NCI-H69 (cell line): ENCODE data around the gene FBLN2.

Source experiments
- DNase-seq: peaks from one replicate; lab custom pipeline; 2025; lab: John Stamatoyannopoulos, UW

Gene FBLN2

DNA sequence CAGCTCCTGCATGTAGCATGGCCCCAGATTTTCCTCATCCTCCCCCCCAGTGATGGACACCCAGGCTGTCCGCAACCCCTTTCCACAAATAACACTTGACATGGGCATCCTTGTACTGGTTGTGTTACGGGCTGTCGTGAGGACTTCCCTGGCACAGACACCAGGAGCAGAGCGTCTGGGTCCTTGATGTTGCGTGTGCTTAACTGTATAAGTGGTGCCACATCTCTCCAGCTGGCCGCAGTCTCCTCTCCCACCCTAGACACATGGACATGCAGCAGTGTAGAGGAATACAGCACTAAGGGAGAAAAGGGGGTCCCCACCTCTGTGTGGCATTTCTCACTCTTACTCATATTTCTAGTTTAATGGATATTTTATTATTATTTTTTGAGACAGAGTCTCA lies 56.6 kb downstream of the FBLN2 start:
- no peak for DNase-seq

GRCh38 chr3:13607821-13608597 lies 59.1 kb downstream of the FBLN2 start:
- DNase-seq, result no peak

DNA sequence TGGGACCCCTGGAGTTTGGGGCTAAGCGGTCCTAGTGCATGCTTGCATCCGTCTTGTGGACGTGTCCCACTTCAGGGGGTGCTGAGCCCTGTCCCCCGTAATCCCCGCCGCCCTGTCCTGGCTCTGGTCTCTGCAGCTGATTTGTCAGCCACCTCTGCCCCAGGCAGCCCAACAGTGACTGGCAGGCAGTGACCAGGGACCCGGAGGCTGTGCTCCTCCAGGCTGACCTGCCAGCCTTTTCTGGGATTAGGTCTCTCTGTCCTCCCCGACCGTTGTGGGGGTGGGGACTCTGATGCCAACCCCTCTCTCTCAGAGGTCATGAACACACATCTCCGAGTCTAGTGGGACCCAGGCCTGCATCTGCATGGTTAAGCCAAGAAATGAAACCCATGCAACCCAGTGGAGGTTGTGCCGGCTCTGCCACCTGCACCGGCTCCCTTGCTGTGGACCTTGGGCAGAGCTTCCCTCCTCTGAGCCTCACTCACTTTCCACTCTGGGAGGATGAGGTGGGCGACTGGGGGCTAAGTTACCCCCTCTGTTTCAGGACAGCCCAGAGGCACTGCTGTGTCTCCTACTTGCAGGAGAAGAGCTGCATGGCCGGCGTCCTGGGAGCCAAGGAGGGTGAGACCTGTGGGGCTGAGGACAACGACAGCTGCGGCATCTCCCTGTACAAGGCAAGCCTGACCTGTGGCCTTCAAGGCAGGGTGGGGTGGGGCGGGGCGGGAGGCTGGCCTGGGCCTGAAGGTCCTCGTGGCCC lies 60.2 kb downstream of the FBLN2 start:
- DNase-seq, result no peak

- DNase-seq, result no peak
These were observed 61.2 kb downstream of the FBLN2 start for GRCh38 chr3:13610006-13610570.

- DNase-seq, result no peak
These were observed 62.3 kb downstream of the FBLN2 start for GRCh38 chr3:13611221-13611620.

DNA sequence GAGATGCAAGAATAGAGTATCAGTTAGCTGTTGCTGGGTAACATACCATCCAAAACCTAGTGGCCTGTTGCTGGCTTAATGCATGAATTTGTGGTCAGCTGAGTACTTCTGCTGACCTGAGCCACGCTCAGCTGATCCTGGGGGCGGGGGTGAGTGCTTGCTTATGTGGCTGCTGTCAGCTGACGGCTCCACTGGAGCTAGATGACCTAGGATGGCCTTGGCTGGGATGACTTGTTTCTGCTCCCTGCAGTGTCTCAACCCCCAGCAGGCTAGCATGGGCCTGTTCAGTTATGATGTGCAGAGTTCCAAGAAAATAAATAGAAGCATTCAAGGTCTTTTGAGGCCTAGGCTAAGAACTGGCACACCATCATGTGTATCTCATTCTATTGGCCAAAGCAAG lies 63.9 kb downstream of the FBLN2 start:
- DNase-seq, result no peak

- no peak for DNase-seq
These were observed 64.6 kb downstream of the FBLN2 start for GRCh38 chr3:13613343-13614190.

- DNase-seq, result no peak
These were observed 65.7 kb downstream of the FBLN2 start for GRCh38 chr3:13614607-13615006.

GRCh38 chr3:13615019-13615528 lies 66.1 kb downstream of the FBLN2 start:
- DNase-seq, result no peak

GRCh38 chr3:13616359-13616758 lies 67.4 kb downstream of the FBLN2 start:
- DNase-seq, result no peak

DNA sequence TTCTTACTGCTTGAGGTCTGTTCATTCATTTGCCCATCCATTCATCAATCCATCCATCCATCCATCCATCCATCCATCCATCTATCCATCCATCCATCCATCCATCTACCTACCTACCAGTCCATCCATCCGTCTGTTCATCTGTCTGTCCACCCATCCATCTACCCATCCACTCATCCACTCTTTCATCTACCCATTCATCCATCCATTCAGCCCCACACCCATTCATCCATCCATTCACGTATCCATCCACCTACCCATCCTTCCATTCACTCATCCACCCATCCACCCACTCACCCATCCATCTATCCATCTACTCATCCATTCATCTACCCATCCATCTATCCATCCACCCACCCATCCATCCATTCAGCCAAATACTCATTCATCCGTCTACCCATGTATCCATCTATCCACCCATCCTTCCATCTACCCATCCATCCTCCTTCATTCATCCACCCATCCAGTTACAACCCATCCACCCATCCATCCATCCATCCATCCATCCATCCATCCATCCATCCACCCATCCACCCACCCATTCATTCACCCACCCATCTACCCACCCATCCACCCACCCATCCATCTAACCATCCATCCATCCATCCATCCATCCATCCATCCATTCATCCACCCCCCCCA lies 68.3 kb downstream of the FBLN2 start:
- no peak for DNase-seq

GRCh38 chr3:13617981-13618380 lies 69.1 kb downstream of the FBLN2 start:
- no peak for DNase-seq

GRCh38 chr3:13618836-13619235 lies 69.9 kb downstream of the FBLN2 start:
- no peak for DNase-seq

DNA sequence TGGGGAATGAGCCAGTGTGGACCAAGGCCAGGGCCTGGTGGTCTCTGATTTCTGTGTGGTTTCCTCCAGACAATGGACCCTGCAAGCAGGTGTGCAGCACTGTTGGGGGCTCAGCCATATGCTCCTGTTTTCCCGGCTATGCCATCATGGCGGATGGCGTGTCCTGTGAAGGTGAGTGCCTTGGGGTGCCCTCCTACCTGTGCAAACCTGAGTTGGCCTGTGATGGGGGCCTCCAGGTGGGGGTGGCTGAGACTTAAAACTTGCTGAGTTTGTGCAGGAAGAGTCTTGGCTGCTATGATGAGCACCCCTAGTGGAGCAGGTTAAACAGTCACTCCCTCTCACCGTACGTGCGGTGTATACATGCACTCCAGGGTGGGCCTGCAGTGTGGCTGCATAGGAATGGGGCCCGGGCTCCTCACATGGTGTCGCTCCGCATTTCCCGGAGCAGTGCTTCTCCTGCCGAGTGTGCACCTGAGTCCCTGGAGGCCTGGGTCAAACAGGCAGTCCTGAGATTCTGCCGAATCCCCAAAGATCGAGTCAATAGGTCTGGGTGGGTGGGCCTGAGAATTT lies 70.8 kb downstream of the FBLN2 start:
- no peak for DNase-seq

GRCh38 chr3:13620281-13620680 lies 71.4 kb downstream of the FBLN2 start:
- DNase-seq, result no peak

DNA sequence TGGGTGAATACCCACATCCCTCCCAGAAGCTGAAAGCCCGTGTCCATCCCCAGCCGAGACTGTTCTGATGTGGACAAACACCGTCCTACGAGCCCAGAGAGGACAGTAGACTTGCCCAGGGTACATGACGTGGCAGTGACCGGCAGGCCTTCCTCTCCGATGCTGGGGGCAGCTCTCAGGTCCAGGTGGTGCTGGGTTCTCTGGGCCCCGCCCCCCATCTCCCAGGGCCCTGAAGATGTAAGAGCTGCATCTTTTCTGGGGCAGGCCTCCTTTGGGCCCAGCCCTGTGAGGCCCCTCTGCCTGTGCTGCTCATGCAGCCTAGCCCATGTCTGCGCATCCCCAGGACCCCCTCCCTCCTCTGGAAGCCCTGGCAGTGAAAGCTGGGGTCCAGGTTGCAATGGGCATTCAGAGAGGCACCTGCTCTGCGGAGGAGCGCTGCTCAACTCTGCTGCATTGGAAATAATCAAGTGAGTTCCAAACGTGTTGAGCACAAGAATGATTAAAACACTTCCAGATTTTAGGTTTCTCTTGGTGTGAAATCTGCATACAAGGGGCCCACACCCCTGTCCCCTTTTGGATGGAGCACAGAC lies 71.9 kb downstream of the FBLN2 start:
- DNase-seq, result no peak

- DNase-seq, result no peak
These were observed 72.7 kb downstream of the FBLN2 start for GRCh38 chr3:13621381-13622221.

DNA sequence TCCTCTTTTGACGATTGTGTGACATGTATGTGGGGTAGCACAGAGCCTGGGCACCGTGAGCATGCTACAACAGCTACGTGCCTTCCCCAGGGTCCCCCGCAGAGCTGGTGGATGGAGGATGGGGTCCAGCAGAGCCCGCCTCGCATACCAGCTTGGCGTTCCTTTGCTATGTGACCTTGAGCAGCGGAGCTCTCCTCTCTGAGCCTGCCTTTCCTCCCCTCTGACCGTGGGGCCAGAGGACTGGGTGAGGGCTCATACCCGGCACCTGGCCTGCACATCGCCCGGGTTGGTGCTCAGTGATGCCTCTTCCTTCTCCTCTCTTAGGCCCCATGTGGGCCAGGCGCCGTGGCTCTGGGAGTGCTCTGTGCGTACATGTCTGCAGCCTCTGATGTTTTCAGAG lies 73.4 kb downstream of the FBLN2 start:
- DNase-seq, result no peak

GRCh38 chr3:13623101-13623654 lies 74.3 kb downstream of the FBLN2 start:
- DNase-seq, result peak; percentile 19

DNA sequence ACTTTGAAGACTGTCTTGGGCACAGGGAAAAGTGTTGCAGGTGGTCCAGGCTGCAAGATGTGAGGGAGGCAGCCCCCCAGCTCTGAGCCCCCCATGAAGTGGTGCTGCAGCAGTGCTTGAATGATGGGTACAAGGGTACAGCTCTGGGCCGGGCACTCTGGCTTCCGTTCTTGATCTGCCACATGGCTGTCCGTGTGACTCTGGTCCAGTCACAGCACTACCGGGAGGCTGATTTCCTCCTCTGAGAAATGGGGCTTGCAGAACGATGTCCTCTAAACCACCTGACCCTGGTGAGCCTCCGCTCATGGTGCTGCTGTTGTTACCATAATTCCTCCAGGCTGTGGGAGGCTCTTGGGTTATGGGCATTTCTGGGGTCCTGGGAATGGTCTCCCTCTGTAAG lies 75.1 kb downstream of the FBLN2 start:
- DNase-seq, result no peak
